Liver (tissue), 3 donors: ENCODE measurements around the gene CDKL1.
"Not testable (repeated sequence)": the region's sequence is repeated elsewhere in the genome, so short reads cannot be mapped to it uniquely, and the experiment has no call there.

Source experiments
- EGR1 ChIP-seq, 2 donors: IDR thresholded peaks; 2 replicates each; pipeline ENCODE4 v1.6.1; 2016 to 2018; ENCODE audit warnings: antibody characterized with exemption in 2 of 2, low read depth in 2 of 2
- GABPA ChIP-seq, 2 donors: IDR thresholded peaks in 1 of 2; conservative IDR thresholded peaks in 1 of 2; 2 replicates each; pipeline ENCODE4 v1.6.1; 2016; ENCODE audit warnings: antibody characterized with exemption in 2 of 2, mild to moderate bottlenecking in 1 of 2, moderate library complexity in 1 of 2
- HNF4A ChIP-seq, 2 donors: conservative IDR thresholded peaks; 2 replicates each; pipeline ENCODE4 v1.6.1; 2016; ENCODE audit warnings: antibody characterized with exemption in 2 of 2, mild to moderate bottlenecking in 2 of 2
- HNF4G ChIP-seq: IDR thresholded peaks from 2 replicates; pipeline ENCODE4 v1.6.1; 2016; ENCODE audit warnings: antibody characterized with exemption
- JUND ChIP-seq, 2 donors: IDR thresholded peaks; 2 replicates each; pipeline ENCODE4 v1.6.1; 2016; ENCODE audit warnings: antibody characterized with exemption in 2 of 2
- RAD21 ChIP-seq, 2 donors: IDR thresholded peaks; 2 replicates each; pipeline ENCODE4 v1.6.1; 2016; ENCODE audit warnings: antibody characterized with exemption in 2 of 2, mild to moderate bottlenecking in 2 of 2
- RXRA ChIP-seq, 2 donors: IDR thresholded peaks; 2 replicates each; pipeline ENCODE4 v1.6.1; 2017 to 2018; ENCODE audit warnings: antibody characterized with exemption in 2 of 2, mild to moderate bottlenecking in 1 of 2
- SP1 ChIP-seq: IDR thresholded peaks from 2 replicates; pipeline ENCODE4 v1.6.1; 2018; ENCODE audit warnings: antibody characterized with exemption, mild to moderate bottlenecking
- TAF1 ChIP-seq: conservative IDR thresholded peaks from 2 replicates; pipeline ENCODE4 v1.6.1; 2016; ENCODE audit warnings: antibody characterized with exemption, mild to moderate bottlenecking
- YY1 ChIP-seq: IDR thresholded peaks from 2 replicates; pipeline ENCODE4 v1.6.1; 2016; ENCODE audit warnings: antibody characterized with exemption, mild to moderate bottlenecking
- TF ChIP-seq, protein P1 (sequence below): fragments of 150-350 bp; IDR thresholded peaks from 2 replicates; pipeline ENCODE4 v1.5.1; 2017; ENCODE audit warnings: improper control_type of control experiment, low read depth, low read length; ENCODE audit not compliant: missing input control
- TF ChIP-seq, protein P2 (sequence below): IDR thresholded peaks from 2 replicates; pipeline ENCODE4 v1.6.1; 2016; ENCODE audit warnings: antibody characterized with exemption
- TF ChIP-seq, protein P3 (sequence below): IDR thresholded peaks from 2 replicates; pipeline ENCODE4 v1.6.1; 2016; ENCODE audit warnings: antibody characterized with exemption
- TF ChIP-seq, protein P4 (sequence below): IDR thresholded peaks from 2 replicates; pipeline ENCODE4 v1.6.1; 2016; ENCODE audit warnings: antibody characterized with exemption, mild to moderate bottlenecking
- donor health status: healthy.
- donor health status: healthy.

DNA sequence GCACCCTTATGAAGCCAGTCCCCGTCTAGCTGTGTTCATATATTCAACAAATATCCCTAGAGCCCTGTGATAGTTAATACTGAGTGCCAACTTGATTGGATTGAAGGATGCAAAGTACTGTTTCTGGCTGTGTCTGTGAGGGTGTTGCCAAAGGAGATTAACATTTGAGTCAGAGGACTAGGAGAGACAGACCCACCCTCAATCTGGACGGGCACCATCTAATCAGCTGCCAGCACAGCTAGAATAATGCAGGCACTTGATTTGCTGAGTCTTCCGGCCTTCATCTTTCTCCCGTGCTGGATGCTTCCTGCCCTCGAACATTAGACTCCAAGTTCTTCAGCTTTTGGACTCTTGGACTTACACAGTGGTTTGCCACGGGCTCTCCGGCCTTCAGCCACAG lies 31.1 kb downstream of the CDKL1 start:
- TF ChIP-seq JUND (IDR thresholded peaks at IDR 0.05); TAF1; EGR1 (IDR thresholded peaks at IDR 0.05; ENCODE audit: low read depth in 2 of 2); RAD21 (IDR thresholded peaks at IDR 0.05); HNF4G; GABPA (IDR thresholded peaks at IDR 0.05 in 1 of 2, conservative IDR thresholded peaks at IDR 0.05 in 1 of 2); RXRA (IDR thresholded peaks at IDR 0.05); SP1; YY1: not testable (repeated sequence)
- TF ChIP-seq, protein P1, sequence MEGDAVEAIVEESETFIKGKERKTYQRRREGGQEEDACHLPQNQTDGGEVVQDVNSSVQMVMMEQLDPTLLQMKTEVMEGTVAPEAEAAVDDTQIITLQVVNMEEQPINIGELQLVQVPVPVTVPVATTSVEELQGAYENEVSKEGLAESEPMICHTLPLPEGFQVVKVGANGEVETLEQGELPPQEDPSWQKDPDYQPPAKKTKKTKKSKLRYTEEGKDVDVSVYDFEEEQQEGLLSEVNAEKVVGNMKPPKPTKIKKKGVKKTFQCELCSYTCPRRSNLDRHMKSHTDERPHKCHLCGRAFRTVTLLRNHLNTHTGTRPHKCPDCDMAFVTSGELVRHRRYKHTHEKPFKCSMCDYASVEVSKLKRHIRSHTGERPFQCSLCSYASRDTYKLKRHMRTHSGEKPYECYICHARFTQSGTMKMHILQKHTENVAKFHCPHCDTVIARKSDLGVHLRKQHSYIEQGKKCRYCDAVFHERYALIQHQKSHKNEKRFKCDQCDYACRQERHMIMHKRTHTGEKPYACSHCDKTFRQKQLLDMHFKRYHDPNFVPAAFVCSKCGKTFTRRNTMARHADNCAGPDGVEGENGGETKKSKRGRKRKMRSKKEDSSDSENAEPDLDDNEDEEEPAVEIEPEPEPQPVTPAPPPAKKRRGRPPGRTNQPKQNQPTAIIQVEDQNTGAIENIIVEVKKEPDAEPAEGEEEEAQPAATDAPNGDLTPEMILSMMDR: not testable (repeated sequence)
- TF ChIP-seq, protein P2, sequence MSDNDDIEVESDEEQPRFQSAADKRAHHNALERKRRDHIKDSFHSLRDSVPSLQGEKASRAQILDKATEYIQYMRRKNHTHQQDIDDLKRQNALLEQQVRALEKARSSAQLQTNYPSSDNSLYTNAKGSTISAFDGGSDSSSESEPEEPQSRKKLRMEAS: not testable (repeated sequence)
- TF ChIP-seq, protein P3, sequence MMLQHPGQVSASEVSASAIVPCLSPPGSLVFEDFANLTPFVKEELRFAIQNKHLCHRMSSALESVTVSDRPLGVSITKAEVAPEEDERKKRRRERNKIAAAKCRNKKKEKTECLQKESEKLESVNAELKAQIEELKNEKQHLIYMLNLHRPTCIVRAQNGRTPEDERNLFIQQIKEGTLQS: not testable (repeated sequence)
- TF ChIP-seq, protein P4, sequence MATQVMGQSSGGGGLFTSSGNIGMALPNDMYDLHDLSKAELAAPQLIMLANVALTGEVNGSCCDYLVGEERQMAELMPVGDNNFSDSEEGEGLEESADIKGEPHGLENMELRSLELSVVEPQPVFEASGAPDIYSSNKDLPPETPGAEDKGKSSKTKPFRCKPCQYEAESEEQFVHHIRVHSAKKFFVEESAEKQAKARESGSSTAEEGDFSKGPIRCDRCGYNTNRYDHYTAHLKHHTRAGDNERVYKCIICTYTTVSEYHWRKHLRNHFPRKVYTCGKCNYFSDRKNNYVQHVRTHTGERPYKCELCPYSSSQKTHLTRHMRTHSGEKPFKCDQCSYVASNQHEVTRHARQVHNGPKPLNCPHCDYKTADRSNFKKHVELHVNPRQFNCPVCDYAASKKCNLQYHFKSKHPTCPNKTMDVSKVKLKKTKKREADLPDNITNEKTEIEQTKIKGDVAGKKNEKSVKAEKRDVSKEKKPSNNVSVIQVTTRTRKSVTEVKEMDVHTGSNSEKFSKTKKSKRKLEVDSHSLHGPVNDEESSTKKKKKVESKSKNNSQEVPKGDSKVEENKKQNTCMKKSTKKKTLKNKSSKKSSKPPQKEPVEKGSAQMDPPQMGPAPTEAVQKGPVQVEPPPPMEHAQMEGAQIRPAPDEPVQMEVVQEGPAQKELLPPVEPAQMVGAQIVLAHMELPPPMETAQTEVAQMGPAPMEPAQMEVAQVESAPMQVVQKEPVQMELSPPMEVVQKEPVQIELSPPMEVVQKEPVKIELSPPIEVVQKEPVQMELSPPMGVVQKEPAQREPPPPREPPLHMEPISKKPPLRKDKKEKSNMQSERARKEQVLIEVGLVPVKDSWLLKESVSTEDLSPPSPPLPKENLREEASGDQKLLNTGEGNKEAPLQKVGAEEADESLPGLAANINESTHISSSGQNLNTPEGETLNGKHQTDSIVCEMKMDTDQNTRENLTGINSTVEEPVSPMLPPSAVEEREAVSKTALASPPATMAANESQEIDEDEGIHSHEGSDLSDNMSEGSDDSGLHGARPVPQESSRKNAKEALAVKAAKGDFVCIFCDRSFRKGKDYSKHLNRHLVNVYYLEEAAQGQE: not testable (repeated sequence)
- peak; percentile 18 to 64 for TF ChIP-seq HNF4A (conservative IDR thresholded peaks at IDR 0.05)
